ENCODE data around the gene CTNNA3.
A peak's percentile ranks its signal among the peaks of the same experiment; 100 is the strongest.
"Not testable (repeated sequence)": the region's sequence is repeated elsewhere in the genome, so short reads cannot be mapped to it uniquely, and the experiment has no call there.

Gene CTNNA3

DNA sequence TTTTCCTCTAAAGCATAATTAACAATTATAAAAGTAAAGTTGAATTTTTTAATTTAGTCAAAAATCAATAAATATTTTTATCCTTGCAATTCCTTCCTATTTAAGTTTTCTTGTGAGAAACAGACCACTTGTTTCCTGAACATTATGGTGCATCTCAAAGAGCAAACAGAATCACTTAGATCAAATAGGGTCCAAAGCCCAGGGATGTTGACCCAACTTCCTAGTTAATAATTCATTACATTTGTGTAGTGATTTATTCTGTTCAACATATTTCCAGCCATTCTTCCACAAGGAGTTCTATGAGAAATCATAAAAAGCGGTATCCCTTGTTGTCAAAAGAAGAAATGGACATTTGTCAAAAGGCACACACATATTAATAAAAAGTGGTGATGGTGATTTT is 454.5 kb downstream of the CTNNA3 start:
- TF ChIP-seq, protein P1, sequence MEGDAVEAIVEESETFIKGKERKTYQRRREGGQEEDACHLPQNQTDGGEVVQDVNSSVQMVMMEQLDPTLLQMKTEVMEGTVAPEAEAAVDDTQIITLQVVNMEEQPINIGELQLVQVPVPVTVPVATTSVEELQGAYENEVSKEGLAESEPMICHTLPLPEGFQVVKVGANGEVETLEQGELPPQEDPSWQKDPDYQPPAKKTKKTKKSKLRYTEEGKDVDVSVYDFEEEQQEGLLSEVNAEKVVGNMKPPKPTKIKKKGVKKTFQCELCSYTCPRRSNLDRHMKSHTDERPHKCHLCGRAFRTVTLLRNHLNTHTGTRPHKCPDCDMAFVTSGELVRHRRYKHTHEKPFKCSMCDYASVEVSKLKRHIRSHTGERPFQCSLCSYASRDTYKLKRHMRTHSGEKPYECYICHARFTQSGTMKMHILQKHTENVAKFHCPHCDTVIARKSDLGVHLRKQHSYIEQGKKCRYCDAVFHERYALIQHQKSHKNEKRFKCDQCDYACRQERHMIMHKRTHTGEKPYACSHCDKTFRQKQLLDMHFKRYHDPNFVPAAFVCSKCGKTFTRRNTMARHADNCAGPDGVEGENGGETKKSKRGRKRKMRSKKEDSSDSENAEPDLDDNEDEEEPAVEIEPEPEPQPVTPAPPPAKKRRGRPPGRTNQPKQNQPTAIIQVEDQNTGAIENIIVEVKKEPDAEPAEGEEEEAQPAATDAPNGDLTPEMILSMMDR (IDR thresholded peaks at IDR 0.05): no peak
- Histone ChIP-seq H3K9ac (no peak overlapping the region), H3K4me1 (no peaks in the 10 kb centered on the region), H3K4me2 (ENCODE audit: low read length) (no peak overlapping the region), H3K9me3 (ENCODE audit: control insufficient read depth, low read length) (no peaks in the 10 kb centered on the region), H3K4me3 (ENCODE audit: low read depth, low read length) (no peak overlapping the region), H2AFZ (no peak overlapping the region), H3K27ac (no peak overlapping the region), H3K27me3 (ENCODE audit: control insufficient read depth, insufficient read depth, low read length) (no peaks in the 10 kb centered on the region), H3K79me2 (no peaks in the 10 kb centered on the region), H3K36me3 (ENCODE audit: control insufficient read depth, insufficient read depth, low read length) (no peaks in the 10 kb centered on the region)

DNA sequence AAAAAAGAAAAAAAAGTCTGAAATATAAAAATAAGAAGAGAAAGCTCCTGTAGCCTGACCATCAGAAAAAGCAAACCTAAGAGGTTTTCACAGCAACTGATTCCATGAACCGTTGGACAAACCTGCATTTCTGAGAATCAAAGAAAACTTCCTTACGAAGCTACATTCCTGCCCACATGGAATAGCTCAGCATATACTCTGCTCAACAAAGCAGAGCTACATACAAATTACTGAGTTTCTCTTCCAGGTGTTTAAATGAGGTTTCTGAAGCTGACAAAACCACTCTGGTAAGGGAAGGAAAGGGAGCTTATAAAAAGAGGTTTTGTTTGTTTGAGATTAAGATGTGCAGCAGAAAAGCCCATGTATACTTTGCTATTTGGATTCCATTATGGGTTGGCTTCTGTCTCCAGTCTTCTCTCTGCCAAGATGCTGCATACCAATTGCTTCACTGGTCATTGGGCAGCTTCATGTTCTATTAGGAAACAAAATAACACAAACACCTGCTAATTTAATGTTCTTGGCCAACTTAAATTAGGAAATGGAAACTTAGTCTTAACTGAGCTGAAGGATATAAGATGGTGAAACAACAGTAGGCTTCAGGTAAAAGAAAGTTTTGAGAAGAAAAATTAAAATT is 456.0 kb downstream of the CTNNA3 start:
- Histone ChIP-seq H3K27me3 (ENCODE audit: control insufficient read depth, insufficient read depth, low read length) (no peaks in the 10 kb centered on the region), H3K27ac (no peak overlapping the region), H3K9ac (no peak overlapping the region), H3K36me3 (ENCODE audit: control insufficient read depth, insufficient read depth, low read length) (no peaks in the 10 kb centered on the region), H2AFZ (no peak overlapping the region), H3K9me3 (ENCODE audit: control insufficient read depth, low read length) (no peaks in the 10 kb centered on the region), H3K4me1 (no peaks in the 10 kb centered on the region), H3K4me2 (ENCODE audit: low read length) (no peak overlapping the region), H3K79me2 (no peaks in the 10 kb centered on the region), H3K4me3 (ENCODE audit: low read depth, low read length) (no peak overlapping the region)
- TF ChIP-seq, protein P1 (IDR thresholded peaks at IDR 0.05): no peak

DNA sequence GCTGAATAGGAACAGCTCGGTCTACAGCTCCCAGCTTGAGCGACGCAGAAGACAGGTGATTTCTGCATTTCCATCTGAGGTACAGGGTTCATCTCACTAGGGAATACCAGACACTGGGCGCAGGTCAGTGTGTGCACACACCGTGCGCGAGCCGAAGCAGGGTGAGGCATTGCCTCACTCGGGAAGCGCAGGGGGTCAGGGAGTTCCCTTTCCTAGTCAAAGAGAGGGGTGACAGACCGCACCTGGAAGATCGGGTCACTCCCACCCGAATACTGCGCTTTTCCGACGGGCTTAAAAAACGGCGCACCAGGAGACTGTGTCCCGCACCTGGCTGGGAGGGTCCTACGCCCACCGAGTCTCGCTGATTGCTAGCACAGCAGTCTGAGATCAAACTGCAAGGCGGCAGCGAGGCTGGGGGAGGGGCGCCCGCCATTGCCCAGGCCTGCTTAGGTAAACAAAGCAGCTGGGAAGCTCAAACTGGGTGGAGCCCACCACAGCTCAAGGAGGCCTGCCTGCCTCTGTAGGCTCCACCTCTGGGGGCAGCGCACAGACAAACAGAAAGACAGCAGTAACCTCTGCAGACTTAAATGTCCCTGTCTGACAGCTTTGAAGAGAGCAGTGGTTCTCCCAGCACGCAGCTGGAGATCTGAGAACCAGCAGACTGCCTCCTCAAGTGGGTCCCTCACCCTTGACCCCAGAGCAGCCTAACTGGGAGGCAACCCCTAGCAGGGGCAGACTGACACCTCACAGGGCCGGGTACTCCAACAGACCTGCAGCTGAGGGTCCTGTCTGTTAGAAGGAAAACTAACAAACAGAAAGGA is 465.1 kb downstream of the CTNNA3 start:
- not testable (repeated sequence) for H3K79me2 ChIP-seq; H3K27me3 ChIP-seq (ENCODE audit: control insufficient read depth, insufficient read depth, low read length); H3K9me3 ChIP-seq (ENCODE audit: control insufficient read depth, low read length); H2AFZ ChIP-seq; H3K9ac ChIP-seq; H3K4me1 ChIP-seq; H3K36me3 ChIP-seq (ENCODE audit: control insufficient read depth, insufficient read depth, low read length); H3K4me2 ChIP-seq (ENCODE audit: low read length); H3K27ac ChIP-seq
- H3K4me3 ChIP-seq (ENCODE audit: low read depth, low read length): peak overlapping the region; percentile 16

DNA sequence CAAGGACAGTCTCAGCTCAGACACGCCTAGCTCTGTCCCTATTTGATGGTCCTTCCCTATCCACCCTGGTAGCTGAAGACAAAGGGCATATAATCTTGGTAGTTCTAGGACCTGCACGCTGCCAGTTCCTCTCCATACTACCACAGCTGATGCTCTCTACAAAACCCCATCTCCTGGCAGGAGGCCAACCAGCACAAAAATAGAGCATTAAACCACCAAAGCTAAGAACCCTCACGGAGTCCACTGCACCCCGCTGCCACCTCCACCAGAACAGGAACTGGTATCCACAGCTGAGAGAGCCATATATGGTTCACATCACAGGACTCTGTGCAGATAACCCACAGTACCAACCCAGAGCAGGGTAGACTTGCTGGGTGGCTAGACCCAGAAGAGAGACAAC is 470.8 kb downstream of the CTNNA3 start:
- Histone ChIP-seq H3K79me2 (no peaks in the 10 kb centered on the region), H3K36me3 (ENCODE audit: control insufficient read depth, insufficient read depth, low read length) (no peaks in the 10 kb centered on the region), H3K9me3 (ENCODE audit: control insufficient read depth, low read length) (no peaks in the 10 kb centered on the region), H3K27me3 (ENCODE audit: control insufficient read depth, insufficient read depth, low read length) (no peaks in the 10 kb centered on the region), H3K27ac (no peak overlapping the region), H3K4me1 (no peaks in the 10 kb centered on the region), H2AFZ (no peak overlapping the region), H3K4me2 (ENCODE audit: low read length) (no peak overlapping the region), H3K9ac (no peak overlapping the region), H3K4me3 (ENCODE audit: low read depth, low read length) (no peak overlapping the region)
- TF ChIP-seq, protein P1 (IDR thresholded peaks at IDR 0.05): no peak

DNA sequence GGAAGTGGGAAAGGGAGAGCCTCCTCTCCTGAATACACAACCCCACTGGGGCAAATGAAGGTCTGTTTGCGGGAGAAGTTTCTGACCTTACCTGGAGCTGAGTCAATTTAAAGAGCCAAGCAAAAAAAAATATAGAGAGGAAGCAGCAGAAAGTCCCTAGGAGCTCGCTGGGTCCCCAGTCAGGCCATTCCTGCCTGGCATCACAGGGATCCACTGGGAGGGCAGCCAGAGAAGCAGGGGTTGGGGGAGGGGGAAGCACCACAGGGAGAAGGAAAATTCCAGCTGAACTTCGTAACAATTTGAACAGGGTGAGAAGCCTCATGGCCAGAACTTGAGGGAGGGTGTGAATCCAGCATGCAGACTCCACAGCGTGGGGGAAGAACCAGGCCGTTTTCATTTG is 471.4 kb downstream of the CTNNA3 start:
- Histone ChIP-seq H3K36me3 (ENCODE audit: control insufficient read depth, insufficient read depth, low read length) (no peaks in the 10 kb centered on the region), H3K9me3 (ENCODE audit: control insufficient read depth, low read length) (no peaks in the 10 kb centered on the region), H3K27ac (no peak overlapping the region), H3K4me2 (ENCODE audit: low read length) (no peak overlapping the region), H3K9ac (no peak overlapping the region), H3K27me3 (ENCODE audit: control insufficient read depth, insufficient read depth, low read length) (no peaks in the 10 kb centered on the region), H2AFZ (no peak overlapping the region), H3K4me3 (ENCODE audit: low read depth, low read length) (no peak overlapping the region), H3K79me2 (no peaks in the 10 kb centered on the region), H3K4me1 (no peaks in the 10 kb centered on the region)
- TF ChIP-seq, protein P1 (IDR thresholded peaks at IDR 0.05): no peak

Measured in parathyroid adenoma (tissue), 2 donors.